C4-2B (cell line): ENCODE results near the gene SMOC2.

Source experiments
- H3K27ac ChIP-seq: fragments of 450-650 bp; 2 replicates; pipeline ENCODE4 v1.5.1; 2017
- CTCF ChIP-seq: fragments of 450-650 bp; conservative IDR thresholded peaks from 2 replicates; pipeline ENCODE4 v1.5.1; 2017; ENCODE audit warnings: mild to moderate bottlenecking
- ZFX ChIP-seq: fragments of 450-650 bp; IDR thresholded peaks from 2 replicates; pipeline ENCODE4 v1.6.1; 2017

The SMOC2 gene

DNA sequence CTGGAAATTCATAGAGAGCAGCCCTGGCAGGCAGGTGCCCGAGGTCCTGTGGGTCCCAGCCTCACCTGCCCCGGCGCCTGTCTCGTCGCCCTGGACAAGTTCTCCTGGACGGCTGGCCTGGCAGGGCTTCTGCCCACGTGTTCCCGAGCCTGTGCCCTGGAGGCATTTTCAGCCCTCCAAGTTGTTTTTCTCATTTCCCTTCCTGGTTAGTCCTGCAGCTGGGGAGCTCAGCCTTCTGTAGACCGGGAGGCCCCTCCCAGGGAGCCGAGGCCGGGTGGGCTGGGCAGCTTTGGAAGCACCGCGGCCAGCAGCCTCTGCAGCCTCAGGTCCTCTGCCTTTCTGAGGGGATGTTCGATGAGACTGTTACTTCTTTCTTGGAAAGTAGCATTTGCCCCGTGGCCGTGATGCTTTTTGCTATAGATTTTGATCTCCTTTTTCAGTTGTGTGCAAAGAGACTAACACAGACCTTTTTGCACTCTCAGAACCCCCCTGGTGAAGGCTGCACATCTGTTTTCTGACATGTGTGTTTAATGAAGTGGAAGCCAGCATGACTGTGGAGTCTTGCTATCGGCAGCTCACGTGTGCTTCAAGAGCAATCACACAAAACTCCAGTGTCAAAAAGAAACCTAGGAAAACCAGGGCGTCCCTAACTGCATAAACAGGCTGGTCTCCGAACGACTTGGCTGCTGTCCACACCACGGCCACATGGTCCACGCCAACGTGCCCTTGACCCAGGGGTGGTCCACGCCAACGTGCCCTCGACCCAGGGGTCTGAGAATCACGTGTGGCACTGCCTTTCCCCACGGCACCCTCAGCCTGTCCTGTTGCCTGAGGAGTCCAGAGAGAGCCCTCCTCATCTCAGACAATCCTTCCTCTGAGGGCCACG lies 207.5 kb downstream of the SMOC2 start:
- TF ChIP-seq ZFX: no peak
- no peak for TF ChIP-seq CTCF
- H3K27ac ChIP-seq: peak overlapping the region; percentile 78; the same call in 1 of the 2 replicates

- peak overlapping the region; percentile 78; the same call in 1 of the 2 replicates for H3K27ac ChIP-seq
- no peak for TF ChIP-seq CTCF
Measured at GRCh38 chr6:168649209-168649608, 208.2 kb downstream of the SMOC2 start.

GRCh38 chr6:168650671-168651111 lies 209.7 kb downstream of the SMOC2 start:
- TF ChIP-seq ZFX (no peak), CTCF (no peak)
- H3K27ac ChIP-seq: peak overlapping the region; percentile 78

DNA sequence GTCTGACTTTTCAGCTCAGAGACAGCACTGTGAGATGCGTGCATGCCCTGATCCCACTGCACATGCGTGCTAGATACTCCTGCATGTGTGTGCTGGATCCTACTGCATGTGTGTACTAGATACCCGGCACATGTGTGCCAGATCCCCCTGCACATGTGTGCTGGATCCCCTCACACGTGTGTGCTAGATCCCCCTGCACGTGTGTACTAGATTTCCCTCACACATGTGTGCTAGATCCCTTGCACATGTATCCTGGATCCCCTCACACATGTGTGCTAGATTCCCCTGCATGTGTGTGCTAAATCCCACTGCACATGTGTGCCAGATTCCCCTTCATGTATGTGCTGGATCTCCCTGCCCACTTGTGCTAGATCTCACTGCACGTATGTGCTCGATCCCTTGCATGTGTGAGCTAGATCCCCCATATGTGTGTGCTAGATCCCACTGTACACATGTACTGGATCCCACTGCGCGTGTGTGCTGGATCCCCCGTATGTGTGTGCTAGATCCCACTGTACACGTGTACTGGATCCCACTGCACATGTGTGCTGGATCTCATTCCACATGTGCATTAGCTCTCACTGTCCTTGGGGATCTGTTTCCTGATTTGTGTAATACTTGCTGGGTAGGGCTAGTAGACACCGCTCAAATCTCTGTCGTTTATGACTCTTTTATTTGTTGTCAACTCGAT lies 214.6 kb downstream of the SMOC2 start:
- no peak for TF ChIP-seq CTCF
- TF ChIP-seq ZFX: no peak
- H3K27ac ChIP-seq: no peak overlapping the region

- no peak overlapping the region for H3K27ac ChIP-seq
- no peak for TF ChIP-seq ZFX
- TF ChIP-seq CTCF: no peak; the same call in 1 of the 2 replicates
Measured at GRCh38 chr6:168658059-168658458, 217.1 kb downstream of the SMOC2 start.

DNA sequence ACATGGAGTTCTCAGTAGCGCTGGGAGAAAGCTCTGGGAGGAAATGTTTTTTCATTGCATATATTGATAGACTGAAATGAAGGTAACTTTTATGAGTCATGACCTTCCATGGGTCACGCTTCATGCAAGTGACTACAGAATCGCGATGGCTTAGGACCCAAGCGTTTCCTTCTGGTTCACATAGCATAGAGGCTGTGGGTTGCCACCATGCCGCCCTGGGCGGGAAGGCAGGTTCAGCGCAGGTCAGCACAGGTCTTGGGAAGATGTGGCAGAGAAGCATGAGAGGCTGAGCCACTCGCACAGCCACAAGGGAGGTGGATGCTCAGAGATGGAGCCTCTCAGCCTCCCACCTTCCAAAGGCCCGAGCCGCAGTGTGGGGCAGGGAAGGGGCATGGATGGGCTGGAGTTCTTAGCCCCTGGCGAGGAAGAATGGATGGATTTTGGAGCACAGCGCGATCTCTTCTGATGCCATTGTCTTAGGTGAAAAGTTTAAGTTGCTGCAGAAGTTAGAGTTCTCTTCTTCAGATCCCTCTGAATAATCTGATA lies 219.5 kb downstream of the SMOC2 start:
- no peak for TF ChIP-seq ZFX
- TF ChIP-seq CTCF: no peak
- H3K27ac ChIP-seq: no peak overlapping the region
